ENCODE measurements around the gene GTF2A2. TPM values are rescaled to one million over a fixed set of nuclear protein-coding genes. Genes with fewer than 3 reads are reported as not detected.

The GTF2A2 gene
- total and polyA plus RNA-seq, 10 of the 15 experiments (the other 5 are each of a cell fraction or from before 2014, with no cell fraction given), result 89.2 to 565 (median 137) TPM

- TF ChIP-seq BCL3 (IDR thresholded peaks at IDR 0.05; ENCODE audit: borderline replicate concordance, insufficient read depth, low read depth, low read length, poor library complexity, severe bottlenecking) (no peak), NR2F1 (conservative IDR thresholded peaks at IDR 0.05) (no peak), ZNF687 (IDR thresholded peaks at IDR 0.05) (no peak), JUND (IDR thresholded peaks at IDR 0.05; ENCODE audit: low read depth, low read length) (no peak), E2F8 (IDR thresholded peaks at IDR 0.05; ENCODE audit: low read depth, partially characterized antibody) (no peak), STAT1 (conservative IDR thresholded peaks at IDR 0.05) (no peak), CHD4 (IDR thresholded peaks at IDR 0.05) (no peak), PAX5 (IDR thresholded peaks at IDR 0.05; ENCODE audit: borderline replicate concordance, low read depth, low read length) (no peak), RAD21 (IDR thresholded peaks at IDR 0.05; ENCODE audit: insufficient read depth, low read depth, low read length) (no peak), GATAD2B (conservative IDR thresholded peaks at IDR 0.05; ENCODE audit: low read depth) (no peak), POU2F2 (IDR thresholded peaks at IDR 0.05; ENCODE audit: borderline replicate concordance, low read depth, low read length) (no peak), SREBF2 (IDR thresholded peaks at IDR 0.05; ENCODE audit: low read length) (no peak)
- Histone ChIP-seq H2AFZ (ENCODE audit: control insufficient read depth, low read depth, low read length) (peak overlapping the region; percentile 21; the same call in 1 of the 2 replicates), H3K79me2 (ENCODE audit: control insufficient read depth, insufficient read depth, low read length) (no peaks in the 10 kb centered on the region), H3K4me3 (no peak overlapping the region), H3K4me1 (ENCODE audit: control insufficient read depth, insufficient read depth, low read length) (peaks cover 12% of the 10 kb centered on the region), H3K36me3 (ENCODE audit: control insufficient read depth in 2 of 2, insufficient read depth in 2 of 2, low read length in 1 of 2) (no peaks in the 10 kb centered on the region), H3K4me2 (ENCODE audit: control insufficient read depth, insufficient read depth) (no peak overlapping the region), H3K27me3 (replicated peaks in 1 of 2; ENCODE audit: control insufficient read depth in 2 of 2, insufficient read depth in 2 of 2, low read length in 1 of 2) (no peaks in the 10 kb centered on the region), H4K20me1 (ENCODE audit: control insufficient read depth, insufficient read depth) (no peaks in the 10 kb centered on the region), H3K27ac (ENCODE audit: control insufficient read depth, insufficient read depth) (no peak overlapping the region), H3K9me3 (replicated peaks; ENCODE audit: control insufficient read depth, insufficient read depth, low read length) (no peaks in the 10 kb centered on the region), H3K9ac (ENCODE audit: control insufficient read depth, insufficient read depth, low read length) (no peak overlapping the region)
- intact Hi-C loops (cut with micrococcal nuclease; ENCODE audit: unreplicated experiment), result no loop called here
- ATAC-seq, result no peak
- 38% methylated on average over 2 of the region's 2 CpGs for WGBS (ENCODE audit: insufficient coverage, insufficient replicate concordance, low lambda C conversion rate, missing lambda C conversion rate)
- in situ Hi-C loops (cut with MboI), result no loop called here
- POLR2A ChIA-PET, result no interaction called here
- RAD21 ChIA-PET (ENCODE audit: unreplicated experiment), result no interaction called here
- CTCF ChIA-PET, result interaction anchor here (1.2 kb wide), 1 partner anchor 30 kb away, joined by 4 read pairs; no protein-coding TSS in a partner anchor
- BruUV-seq (replicated peaks), result no TSS peak
- DNase-seq (ENCODE audit: low read depth, low spot score), result no peak
- FAIRE-seq, result no peak
- SMC1A ChIA-PET (ENCODE audit: uncharacterized antibody, unreplicated experiment), result interaction anchor here (1.5 kb wide), 1 partner anchor 94 kb away, joined by 3 read pairs; no protein-coding TSS in a partner anchor
These were observed 66.0 kb downstream of the GTF2A2 start for GRCh38 chr15:59591356-59591755.
